CD1c-positive myeloid dendritic cell (primary cell): ENCODE measurements around the gene CTCF.

Source experiments
- DNase-seq: peaks from one replicate; pipeline ENCODE4 v3.0.0-alpha.2; 2016; ENCODE audit errors: extremely low spot score

The CTCF gene

GRCh38 chr16:67594256-67594915 lies 32.1 kb downstream of the CTCF start:
- DNase-seq = no peak

DNA sequence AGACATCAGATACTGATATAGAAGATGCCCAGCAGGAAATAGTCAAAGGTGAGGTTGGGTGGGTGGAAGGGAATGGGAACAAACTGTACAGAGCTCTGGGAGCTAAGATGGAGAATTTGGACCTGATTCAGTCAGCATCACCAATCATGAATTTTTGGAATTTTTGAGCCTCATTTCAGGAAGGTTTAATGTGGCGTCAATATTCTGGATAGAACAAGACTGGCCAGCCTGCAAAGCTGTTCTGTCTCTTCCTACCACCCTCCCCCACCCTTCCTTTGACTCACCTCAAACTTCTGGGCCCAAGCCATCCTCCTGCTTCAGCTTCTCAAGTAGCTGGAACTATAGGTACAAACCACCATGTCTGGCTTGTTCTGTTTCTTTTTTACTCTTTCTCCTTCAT lies 32.6 kb downstream of the CTCF start:
- no peak for DNase-seq

- DNase-seq = no peak
Observed at GRCh38 chr16:67598527-67598926, 36.2 kb downstream of the CTCF start.

DNA sequence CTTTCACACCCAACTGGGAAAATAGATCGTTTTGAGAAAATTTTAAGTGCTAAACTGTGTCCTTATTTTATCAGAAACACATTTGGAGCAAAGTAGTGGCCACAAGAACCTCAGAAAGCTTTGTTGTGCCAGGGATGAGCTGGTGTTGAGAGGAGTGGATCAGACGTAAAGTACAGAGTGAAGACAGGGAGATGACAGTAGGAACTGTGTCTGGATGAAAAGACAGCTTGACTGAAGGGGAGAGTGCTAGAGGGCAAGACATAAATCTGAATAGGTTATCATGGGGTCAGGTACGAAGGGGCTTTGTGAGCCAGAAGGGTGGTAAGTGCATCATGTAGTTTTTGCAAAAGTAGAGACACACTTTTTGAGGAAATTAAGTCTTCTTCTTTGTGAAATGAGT lies 43.3 kb downstream of the CTCF start:
- no peak for DNase-seq

DNA sequence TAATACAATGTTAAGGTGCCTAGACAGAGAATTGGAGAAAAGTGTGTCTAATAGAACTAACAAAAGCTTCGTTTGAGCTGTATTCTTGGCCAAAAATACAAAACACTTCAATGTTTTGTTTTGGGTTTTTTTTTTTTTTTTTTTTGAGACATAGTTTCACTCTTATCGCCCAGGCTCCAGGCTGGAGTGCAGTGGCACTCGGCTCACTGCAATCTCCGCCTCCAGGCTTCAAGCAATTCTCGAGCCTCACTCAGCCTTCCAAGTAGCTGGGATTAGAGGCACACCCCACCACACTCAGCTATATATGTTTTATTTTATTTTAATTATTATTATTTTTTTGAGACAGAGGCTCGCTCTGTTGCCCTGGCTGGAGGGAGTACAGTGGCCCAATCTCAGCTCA lies 44.3 kb downstream of the CTCF start:
- DNase-seq = no peak

DNA sequence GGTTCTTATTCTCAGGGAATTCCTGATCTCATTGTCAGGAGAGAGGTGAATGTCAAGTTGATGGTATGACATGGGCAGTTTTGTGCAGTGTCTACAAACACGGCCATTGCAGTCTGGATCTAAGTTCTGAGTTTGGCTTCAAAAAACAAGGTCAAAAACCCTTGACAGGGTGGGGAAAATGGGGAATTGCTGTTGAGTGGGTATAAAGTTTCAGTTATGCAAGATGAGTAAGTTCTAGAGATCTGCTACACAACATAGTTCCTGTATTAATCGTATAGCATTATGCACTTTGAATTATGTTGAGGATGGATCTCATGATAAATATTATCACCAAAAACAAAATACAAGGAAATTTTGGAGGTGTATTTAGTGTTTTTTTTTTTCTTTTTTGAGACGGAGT lies 46.0 kb downstream of the CTCF start:
- DNase-seq = peak; percentile 74

DNA sequence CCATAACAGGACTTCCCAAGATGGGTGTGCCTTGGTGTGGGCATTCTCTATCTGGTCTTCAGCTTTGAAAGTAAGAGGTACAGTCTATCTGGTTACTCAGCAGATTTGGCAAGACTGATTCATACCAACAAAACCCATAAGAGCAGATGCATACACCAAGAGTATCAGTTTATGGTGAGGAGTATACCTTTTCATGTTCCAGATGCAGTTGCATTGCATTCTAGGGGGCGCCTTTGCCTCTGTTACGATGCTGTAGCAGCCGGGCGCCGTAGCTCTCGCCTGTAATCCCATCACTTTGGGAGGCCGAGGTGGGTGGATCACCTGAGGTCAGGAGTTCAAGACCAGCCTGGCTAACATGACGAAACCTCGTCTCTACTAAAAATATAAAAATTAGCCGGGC lies 51.5 kb downstream of the CTCF start:
- no peak for DNase-seq

- no peak for DNase-seq
Observed at GRCh38 chr16:67628216-67628615, 65.9 kb downstream of the CTCF start.

DNA sequence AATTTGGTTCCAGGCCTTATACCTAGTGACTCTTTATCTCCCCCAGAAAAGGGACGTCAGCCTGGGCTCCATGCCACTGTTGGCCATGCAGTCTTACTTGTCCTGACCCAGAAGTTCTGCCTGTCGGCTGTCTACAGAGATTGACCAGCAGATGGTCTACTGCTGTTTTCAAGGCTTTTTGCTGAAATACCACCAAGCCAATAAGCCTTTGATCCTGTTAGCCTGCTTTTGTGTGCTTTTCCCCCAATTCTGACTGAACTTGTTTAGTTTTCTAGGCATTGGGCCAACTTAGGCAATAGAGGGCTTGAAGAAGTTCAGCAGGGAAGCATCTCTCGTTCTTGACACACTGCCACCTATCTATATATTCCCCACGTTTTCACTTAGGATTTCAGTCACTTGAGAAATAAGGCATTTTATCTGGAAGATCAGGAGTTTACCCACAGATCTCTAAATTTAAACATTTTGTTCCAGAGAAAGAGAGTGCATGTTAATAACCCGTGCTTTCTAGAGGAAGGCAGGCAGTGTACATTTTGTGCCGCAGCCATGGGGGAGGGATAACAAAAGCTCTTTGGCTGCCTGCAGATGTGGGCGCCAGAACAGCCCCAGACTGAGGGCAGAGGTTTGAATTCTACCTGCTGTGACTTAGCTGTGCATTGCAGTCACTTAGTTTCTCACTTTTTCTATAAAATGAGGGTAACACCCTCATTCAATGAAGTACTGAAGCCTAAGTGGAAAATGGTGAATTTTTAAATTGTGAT lies 70.3 kb downstream of the CTCF start:
- DNase-seq = no peak

GRCh38 chr16:67636713-67637112 lies 74.4 kb downstream of the CTCF start:
- no peak for DNase-seq

GRCh38 chr16:67637625-67638024 lies 75.3 kb downstream of the CTCF start:
- no peak for DNase-seq

- no peak for DNase-seq
Observed at GRCh38 chr16:67641779-67642708, 79.7 kb downstream of the CTCF start.

GRCh38 chr16:67644038-67644437 lies 81.7 kb downstream of the CTCF start:
- DNase-seq = no peak

DNA sequence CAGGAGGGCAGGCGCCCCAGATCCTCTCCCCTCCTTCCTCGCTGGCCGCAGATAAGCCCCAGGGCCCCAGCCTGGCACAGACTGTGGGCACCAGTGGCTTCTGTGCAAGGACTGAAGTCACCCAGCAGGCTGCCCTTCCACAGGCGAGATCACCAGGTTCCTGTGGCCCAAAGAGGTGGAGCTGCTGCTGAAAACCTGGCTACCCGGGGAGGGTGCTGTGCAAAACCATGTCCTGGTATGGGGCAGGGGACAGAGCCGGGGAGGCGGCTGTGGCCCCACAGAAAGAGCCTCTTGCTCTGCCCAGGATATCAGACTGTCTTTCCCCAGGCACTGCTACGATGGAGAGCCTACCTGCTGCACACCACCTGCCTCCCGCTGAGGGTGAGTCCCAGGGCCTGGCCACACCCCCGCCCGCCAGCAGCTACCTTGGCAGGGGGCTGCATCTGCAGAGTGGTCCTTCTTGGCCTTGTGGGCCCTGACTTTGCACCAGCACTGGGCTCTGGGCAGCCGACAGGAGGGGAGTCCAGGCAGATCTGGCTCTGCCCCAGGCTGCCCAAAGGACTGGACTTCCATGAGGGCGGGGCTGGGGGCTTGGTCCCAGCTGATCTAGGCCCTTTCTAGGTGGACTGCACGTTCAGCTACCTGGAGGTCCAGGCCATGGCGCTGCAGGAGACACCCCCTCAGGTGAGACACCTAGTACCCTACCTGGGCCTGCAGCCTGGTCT lies 83.2 kb downstream of the CTCF start:
- no peak for DNase-seq

GRCh38 chr16:67647111-67647651 lies 84.9 kb downstream of the CTCF start:
- no peak for DNase-seq

- DNase-seq = no peak
Observed at GRCh38 chr16:67647681-67648080, 85.4 kb downstream of the CTCF start.

DNA sequence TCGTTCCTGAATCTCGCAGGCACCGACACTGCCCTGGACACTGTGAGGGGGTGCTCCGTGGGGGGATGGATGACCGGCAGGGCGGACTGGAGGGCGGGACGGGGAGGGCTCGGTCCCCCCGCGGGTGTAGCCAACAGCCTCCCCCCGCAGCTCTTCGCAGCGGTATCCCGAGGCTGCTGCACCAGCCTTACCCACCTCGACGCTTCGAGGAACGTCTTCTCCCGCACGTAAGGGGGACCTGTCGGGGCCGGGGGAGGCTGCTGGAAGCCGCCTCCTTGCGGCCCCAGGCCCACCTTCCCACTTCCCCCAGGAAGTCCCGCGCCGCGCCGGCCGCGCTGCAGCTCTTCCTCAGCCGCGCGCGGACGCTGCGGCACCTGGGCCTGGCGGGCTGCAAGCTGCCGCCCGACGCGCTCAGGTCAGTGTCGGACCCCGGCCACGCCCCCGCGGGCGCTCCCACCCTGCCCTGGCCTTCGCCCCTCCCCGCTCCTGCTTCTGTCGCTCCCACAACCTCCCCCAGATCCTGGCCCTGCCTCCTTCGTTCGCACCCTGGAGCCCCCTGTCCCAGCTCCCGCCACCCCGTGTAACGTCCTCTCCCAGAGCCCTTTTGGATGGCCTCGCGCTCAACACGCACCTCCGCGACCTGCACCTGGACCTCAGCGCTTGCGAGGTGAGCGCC lies 85.9 kb downstream of the CTCF start:
- DNase-seq = no peak

GRCh38 chr16:67648764-67649407 lies 86.6 kb downstream of the CTCF start:
- no peak for DNase-seq

- DNase-seq = no peak
Observed at GRCh38 chr16:67649494-67649931, 87.2 kb downstream of the CTCF start.

DNA sequence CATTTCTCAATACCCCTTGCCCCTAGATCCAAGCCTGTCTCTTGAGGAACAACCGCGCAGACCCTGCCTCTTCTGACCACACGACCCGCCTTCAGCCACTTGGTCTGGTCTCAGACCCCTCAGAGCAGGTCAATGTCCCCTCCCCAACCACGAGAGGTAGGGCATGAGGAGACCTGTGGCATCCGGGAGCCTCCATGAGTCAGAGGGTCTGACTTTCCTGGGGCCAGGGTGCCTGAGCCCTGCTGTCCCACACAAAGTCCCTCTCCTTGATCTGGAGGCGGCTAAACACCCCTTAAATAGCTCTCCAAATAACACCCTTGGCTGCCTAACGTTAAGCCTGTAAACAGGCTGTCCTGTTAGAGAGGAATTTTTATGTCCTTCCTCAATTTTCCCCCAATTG lies 87.7 kb downstream of the CTCF start:
- DNase-seq = no peak
